Endothelial cell (in vitro differentiated cells): ENCODE measurements around the gene ELK3. TPM values are rescaled to one million over a fixed set of nuclear protein-coding genes. Genes with fewer than 3 reads are reported as not detected.

Experiments used
- DNase-seq: peaks from one replicate; pipeline ENCODE4 v3.0.0; 2021; ENCODE audit warnings: low spot score
- H3K27ac Mint-ChIP-seq: one replicate; pipeline ENCODE4 v1.8.0; 2021; ENCODE audit warnings: mixed read lengths, inconsistent platforms; ENCODE audit not compliant: unreplicated experiment
- H3K27me3 Mint-ChIP-seq: one replicate; pipeline ENCODE4 v1.8.0; 2021; ENCODE audit warnings: mild to moderate bottlenecking, moderate library complexity, mixed read lengths, inconsistent platforms; ENCODE audit not compliant: unreplicated experiment
- H3K36me3 Mint-ChIP-seq: one replicate; pipeline ENCODE4 v1.8.0; 2021; ENCODE audit warnings: mild to moderate bottlenecking, low read depth, mixed read lengths, inconsistent platforms; ENCODE audit not compliant: unreplicated experiment
- H3K4me1 Mint-ChIP-seq: one replicate; pipeline ENCODE4 v1.8.0; 2021; ENCODE audit warnings: mild to moderate bottlenecking, mixed read lengths, inconsistent platforms; ENCODE audit not compliant: unreplicated experiment
- H3K4me3 Mint-ChIP-seq: one replicate; pipeline ENCODE4 v1.8.0; 2021; ENCODE audit warnings: mild to moderate bottlenecking, mixed read lengths, inconsistent platforms; ENCODE audit not compliant: unreplicated experiment
- H3K9me3 Mint-ChIP-seq: one replicate; pipeline ENCODE4 v1.8.0; 2021; ENCODE audit warnings: mixed read lengths, inconsistent platforms; ENCODE audit not compliant: unreplicated experiment
- total RNA-seq: library from RNA; stranded (reverse); fragmentation: NEBNext Ultra II Directional; extraction: Animal tissue kit (Norgen Biotek cat#: 25700); gene quantifications from one replicate; pipeline ENCODE4 v1.2.1, GENCODE V29; 2021; ENCODE audit not compliant: unreplicated experiment
- TF ChIP-seq, protein P1 (sequence below): fragments of 200-600 bp; sonication (generic); IDR thresholded peaks from one replicate; pipeline ENCODE4 v1.5.0; 2021; ENCODE audit warnings: antibody characterized with exemption; ENCODE audit not compliant: unreplicated experiment

The ELK3 gene
- total RNA-seq, 1 donor from 2014 or later: 294 TPM

DNA sequence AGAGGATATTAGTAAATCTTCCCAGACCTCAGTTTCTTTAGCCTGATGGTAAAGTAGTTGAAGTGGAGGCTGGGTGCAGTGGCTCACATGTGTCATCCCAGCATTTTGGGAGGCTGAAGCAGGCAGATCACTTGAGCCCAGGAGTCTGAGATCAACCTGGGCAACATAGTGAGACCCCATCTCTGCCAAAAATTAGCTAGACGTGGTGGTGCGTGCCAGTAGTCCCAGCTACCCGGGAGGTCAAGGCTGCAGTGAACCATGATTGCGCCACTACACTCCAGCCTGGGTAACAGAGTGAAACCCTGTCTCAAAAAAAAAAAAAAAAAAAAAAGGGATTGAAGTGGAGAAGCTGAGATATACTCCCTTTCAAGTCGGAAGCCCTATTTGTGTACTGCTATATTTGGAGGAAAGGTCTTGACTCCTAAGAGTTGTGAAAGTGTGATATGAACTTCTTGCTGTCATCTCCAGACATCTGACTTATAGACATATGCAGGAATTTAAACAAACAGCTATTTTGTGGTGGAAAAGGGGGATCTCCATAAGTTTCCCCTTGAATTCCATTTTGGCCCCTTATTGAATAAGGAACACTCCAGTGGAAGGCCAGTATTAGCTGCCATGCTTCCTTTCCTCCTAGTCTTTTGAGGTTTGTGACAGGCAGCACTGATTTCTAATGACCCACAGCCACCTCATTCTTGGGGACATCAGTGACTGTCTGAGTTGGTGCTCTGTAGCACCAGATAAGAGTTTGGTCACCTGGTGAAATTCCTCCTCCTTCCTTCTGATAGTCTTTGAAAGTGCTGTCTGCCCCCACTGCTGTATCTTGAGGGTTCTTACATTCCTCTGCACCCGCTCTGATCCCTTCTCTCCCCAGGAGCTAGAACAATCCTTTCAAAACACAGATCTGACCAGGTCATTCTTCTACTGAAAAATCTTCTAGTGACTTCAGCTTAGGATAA lies 7.4 kb downstream of the ELK3 start:
- H3K27me3 Mint-ChIP-seq: peaks cover 8% of the 10 kb centered on the region
- H3K9me3 Mint-ChIP-seq: no peaks in the 10 kb centered on the region
- DNase-seq: no peak
- peak overlapping the region; percentile 73 for H3K4me3 Mint-ChIP-seq
- TF ChIP-seq, protein P1, sequence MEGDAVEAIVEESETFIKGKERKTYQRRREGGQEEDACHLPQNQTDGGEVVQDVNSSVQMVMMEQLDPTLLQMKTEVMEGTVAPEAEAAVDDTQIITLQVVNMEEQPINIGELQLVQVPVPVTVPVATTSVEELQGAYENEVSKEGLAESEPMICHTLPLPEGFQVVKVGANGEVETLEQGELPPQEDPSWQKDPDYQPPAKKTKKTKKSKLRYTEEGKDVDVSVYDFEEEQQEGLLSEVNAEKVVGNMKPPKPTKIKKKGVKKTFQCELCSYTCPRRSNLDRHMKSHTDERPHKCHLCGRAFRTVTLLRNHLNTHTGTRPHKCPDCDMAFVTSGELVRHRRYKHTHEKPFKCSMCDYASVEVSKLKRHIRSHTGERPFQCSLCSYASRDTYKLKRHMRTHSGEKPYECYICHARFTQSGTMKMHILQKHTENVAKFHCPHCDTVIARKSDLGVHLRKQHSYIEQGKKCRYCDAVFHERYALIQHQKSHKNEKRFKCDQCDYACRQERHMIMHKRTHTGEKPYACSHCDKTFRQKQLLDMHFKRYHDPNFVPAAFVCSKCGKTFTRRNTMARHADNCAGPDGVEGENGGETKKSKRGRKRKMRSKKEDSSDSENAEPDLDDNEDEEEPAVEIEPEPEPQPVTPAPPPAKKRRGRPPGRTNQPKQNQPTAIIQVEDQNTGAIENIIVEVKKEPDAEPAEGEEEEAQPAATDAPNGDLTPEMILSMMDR: no peak
- peaks cover 68% of the 10 kb centered on the region for H3K36me3 Mint-ChIP-seq
- H3K27ac Mint-ChIP-seq: no peak overlapping the region
- H3K4me1 Mint-ChIP-seq: peaks cover 76% of the 10 kb centered on the region

DNA sequence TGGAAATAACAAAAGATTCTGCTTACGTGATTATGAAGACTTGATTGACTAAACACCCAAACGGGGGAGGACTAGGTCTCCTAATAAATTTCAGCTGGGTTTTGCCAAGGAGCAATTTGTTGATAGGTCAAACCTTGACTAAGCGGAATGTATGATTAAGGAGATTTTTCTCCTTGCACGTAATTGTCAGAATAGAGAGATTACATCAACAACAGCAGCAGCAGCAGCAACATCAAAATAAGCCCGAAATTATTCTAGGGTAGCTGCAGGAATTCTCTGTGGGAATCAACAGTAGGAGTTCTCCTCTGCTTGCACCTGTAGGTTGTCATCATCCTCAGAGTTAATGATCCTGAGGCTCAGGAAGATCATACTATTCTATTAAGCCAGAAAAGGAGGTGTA lies 10.2 kb downstream of the ELK3 start:
- Mint-ChIP-seq H3K36me3 (peaks cover 63% of the 10 kb centered on the region), H3K27ac (peak overlapping the region; percentile 53)

DNA sequence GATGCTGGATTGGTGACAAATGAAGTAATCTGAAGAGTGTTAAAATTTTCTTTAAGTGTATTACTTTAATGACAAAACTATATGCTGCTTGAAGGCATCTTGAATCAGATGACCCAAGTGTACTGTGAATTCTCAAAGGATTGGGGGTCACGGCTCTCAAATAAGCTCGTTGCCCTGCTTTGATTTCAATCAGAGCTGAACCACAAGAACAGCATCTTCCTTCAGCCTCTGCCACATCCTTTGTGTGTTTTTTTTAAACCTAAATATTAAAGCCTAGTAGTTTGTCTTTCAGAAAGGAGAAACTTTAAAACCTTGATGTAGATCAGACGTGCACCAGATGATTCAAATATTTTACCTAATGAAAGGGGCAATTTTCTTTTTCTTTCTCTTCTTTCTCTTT lies 11.7 kb downstream of the ELK3 start:
- DNase-seq: no peak
- H3K4me1 Mint-ChIP-seq: peaks cover 94% of the 10 kb centered on the region
- TF ChIP-seq, protein P1: no peak
- H3K36me3 Mint-ChIP-seq: peaks cover 62% of the 10 kb centered on the region
- H3K27ac Mint-ChIP-seq: peak overlapping the region; percentile 77
- no peaks in the 10 kb centered on the region for H3K9me3 Mint-ChIP-seq
- H3K27me3 Mint-ChIP-seq: peaks cover 23% of the 10 kb centered on the region
- H3K4me3 Mint-ChIP-seq: peak overlapping the region; percentile 84

More for the DNA sequence above, 10.2 kb downstream of the ELK3 start:
- H3K9me3 Mint-ChIP-seq: no peaks in the 10 kb centered on the region
- H3K27me3 Mint-ChIP-seq: peaks cover 23% of the 10 kb centered on the region
- DNase-seq: no peak
- TF ChIP-seq, protein P1: no peak
- H3K4me3 Mint-ChIP-seq: peak overlapping the region; percentile 54
- H3K4me1 Mint-ChIP-seq: peaks cover 91% of the 10 kb centered on the region

DNA sequence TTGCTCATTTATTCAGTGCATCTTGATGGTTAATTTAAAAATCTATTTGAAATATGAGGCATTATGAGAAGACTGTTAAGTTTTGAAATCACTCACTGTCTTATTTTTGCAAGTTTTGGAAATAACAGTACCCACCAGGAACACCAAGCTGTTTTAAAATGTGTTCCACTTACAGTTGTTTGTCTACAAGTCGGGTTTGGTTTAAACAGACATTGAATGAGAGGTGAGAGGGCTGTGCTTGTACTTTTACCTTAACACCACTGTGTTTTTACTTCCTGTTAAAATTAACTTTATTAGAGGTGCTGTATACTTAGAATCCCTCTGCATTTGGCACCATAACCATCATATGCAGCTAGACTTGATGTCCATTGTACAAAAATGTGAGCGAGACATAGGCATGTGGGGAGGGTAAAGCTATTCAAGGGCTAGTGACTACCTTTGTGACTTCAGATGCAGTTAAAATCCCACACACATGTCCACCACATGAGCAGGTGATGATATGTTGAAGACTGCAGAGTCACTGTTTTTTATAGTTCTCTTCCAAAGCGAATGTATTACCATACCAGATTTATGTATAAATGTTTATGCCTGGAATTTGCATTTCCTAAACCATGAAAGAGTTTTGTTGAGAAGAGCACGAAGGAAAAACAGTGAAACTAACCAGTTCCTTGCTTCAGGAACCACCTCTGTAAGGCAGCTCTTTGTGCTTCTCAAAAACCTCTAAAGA lies 12.9 kb downstream of the ELK3 start:
- DNase-seq: no peak
- peaks cover 59% of the 10 kb centered on the region for H3K36me3 Mint-ChIP-seq
- peak overlapping the region; percentile 84 for H3K4me3 Mint-ChIP-seq
- H3K4me1 Mint-ChIP-seq: peaks cover 92% of the 10 kb centered on the region
- peak overlapping the region; percentile 98 for H3K27ac Mint-ChIP-seq
- TF ChIP-seq, protein P1: no peak
- peaks cover 29% of the 10 kb centered on the region for H3K27me3 Mint-ChIP-seq
- no peaks in the 10 kb centered on the region for H3K9me3 Mint-ChIP-seq
